Osteocyte (in vitro differentiated cells): Measurements from ENCODE around the gene OR1E2. TPM values are rescaled to one million over a fixed set of nuclear protein-coding genes. Genes with fewer than 3 reads are reported as not detected.

ENCODE experiments used
- DNase-seq: peaks from one replicate; pipeline ENCODE4 v3.0.0; 2021; ENCODE audit warnings: mixed read lengths; ENCODE audit not compliant: unreplicated experiment; ENCODE audit errors: extremely low spot score
- H3K27ac Mint-ChIP-seq: one replicate; pipeline ENCODE4 v1.8.0; 2021; ENCODE audit warnings: mild to moderate bottlenecking, mixed read lengths; ENCODE audit not compliant: unreplicated experiment
- H3K27me3 Mint-ChIP-seq: one replicate; pipeline ENCODE4 v1.8.0; 2021; ENCODE audit warnings: mixed read lengths; ENCODE audit not compliant: unreplicated experiment
- H3K36me3 Mint-ChIP-seq: one replicate; pipeline ENCODE4 v1.8.0; 2021; ENCODE audit warnings: mixed read lengths; ENCODE audit not compliant: unreplicated experiment
- H3K4me1 Mint-ChIP-seq: one replicate; pipeline ENCODE4 v1.8.0; 2021; ENCODE audit warnings: mixed read lengths; ENCODE audit not compliant: unreplicated experiment
- H3K4me3 Mint-ChIP-seq: one replicate; pipeline ENCODE4 v1.8.0; 2021; ENCODE audit warnings: mild to moderate bottlenecking, moderate library complexity, mixed read lengths; ENCODE audit not compliant: unreplicated experiment
- H3K9me3 Mint-ChIP-seq: one replicate; pipeline ENCODE4 v1.8.0; 2021; ENCODE audit warnings: mixed read lengths; ENCODE audit not compliant: unreplicated experiment
- CTCF ChIP-seq: fragments of 200-600 bp; sonication (generic); IDR thresholded peaks from 2 replicates; pipeline ENCODE4 v1.5.0; 2021; ENCODE audit warnings: antibody characterized with exemption, mild to moderate bottlenecking, moderate library complexity
- long read RNA-seq: library from polyadenylated mRNA; unstranded; transcript quantifications from one replicate; pipeline ENCODE4 v2.0.0, GENCODE V29; 2021
- total RNA-seq: library from RNA; stranded (reverse); gene quantifications from 2 replicates; pipeline ENCODE4 v1.2.1, GENCODE V29; 2021

The OR1E2 gene
- not detected in 2 replicates for total RNA-seq
- long read RNA-seq, result 0 reads

- H3K9me3 Mint-ChIP-seq, result peaks cover 17% of the 10 kb centered on the region
- DNase-seq, result no peak
Measured at GRCh38 chr17:3433741-3434140, at the start of gene OR1E2. OR1E2 (minus strand) TSS chr17:3433841; CDS start chr17:3433841, 0 bp downstream.

GRCh38 chr17:3482852-3483251, 49.2 kb upstream of the OR1E2 start:
- Mint-ChIP-seq H3K27me3 (peaks cover 11% of the 10 kb centered on the region), H3K27ac (no peak overlapping the region), H3K4me1 (no peaks in the 10 kb centered on the region), H3K9me3 (no peaks in the 10 kb centered on the region), H3K36me3 (no peaks in the 10 kb centered on the region), H3K4me3 (no peak overlapping the region)
- TF ChIP-seq CTCF, result no peak
- no peak for DNase-seq

More at GRCh38 chr17:3433741-3434140, at the start of gene OR1E2:
- H3K27ac Mint-ChIP-seq, result no peak within 1 kb of the TSS
- TF ChIP-seq CTCF, result no peak
- no peaks in the 10 kb centered on the region for H3K27me3 Mint-ChIP-seq
- no peaks in the 10 kb centered on the region for H3K36me3 Mint-ChIP-seq
- no peak within 1 kb of the TSS for H3K4me3 Mint-ChIP-seq
- H3K4me1 Mint-ChIP-seq, result no peaks in the 10 kb centered on the region

GRCh38 chr17:3479988-3480387, 46.3 kb upstream of the OR1E2 start:
- Mint-ChIP-seq H3K36me3 (no peaks in the 10 kb centered on the region), H3K27me3 (peaks cover 5% of the 10 kb centered on the region), H3K27ac (no peak overlapping the region), H3K9me3 (no peaks in the 10 kb centered on the region), H3K4me3 (no peak overlapping the region), H3K4me1 (no peaks in the 10 kb centered on the region)
- TF ChIP-seq CTCF, result no peak
- no peak for DNase-seq

GRCh38 chr17:3475812-3476610, 42.4 kb upstream of the OR1E2 start, which contains the start of gene ASPA:
ASPA (plus strand) TSS chr17:3475997; CDS start chr17:3476160, 163 bp downstream.
- H3K36me3 Mint-ChIP-seq, result no peaks in the 10 kb centered on the region
- H3K4me3 Mint-ChIP-seq, result no peak within 1 kb of the TSS
- no peaks in the 10 kb centered on the region for H3K9me3 Mint-ChIP-seq
- no peak for TF ChIP-seq CTCF
- no peaks in the 10 kb centered on the region for H3K27me3 Mint-ChIP-seq
- no peak within 1 kb of the TSS for H3K27ac Mint-ChIP-seq
- no peak for DNase-seq
- H3K4me1 Mint-ChIP-seq, result no peaks in the 10 kb centered on the region

GRCh38 chr17:3475251-3475685, 41.6 kb upstream of the OR1E2 start:
- H3K27ac Mint-ChIP-seq, result no peak overlapping the region
- DNase-seq, result no peak
- no peak overlapping the region for H3K4me3 Mint-ChIP-seq

More at GRCh38 chr17:3475251-3475685, 41.6 kb upstream of the OR1E2 start:
- no peaks in the 10 kb centered on the region for H3K9me3 Mint-ChIP-seq
- H3K36me3 Mint-ChIP-seq, result no peaks in the 10 kb centered on the region
- no peaks in the 10 kb centered on the region for H3K27me3 Mint-ChIP-seq
- H3K4me1 Mint-ChIP-seq, result no peaks in the 10 kb centered on the region
- no peak for TF ChIP-seq CTCF
